ENCODE measurements around the gene GGA2.

The GGA2 gene

DNA sequence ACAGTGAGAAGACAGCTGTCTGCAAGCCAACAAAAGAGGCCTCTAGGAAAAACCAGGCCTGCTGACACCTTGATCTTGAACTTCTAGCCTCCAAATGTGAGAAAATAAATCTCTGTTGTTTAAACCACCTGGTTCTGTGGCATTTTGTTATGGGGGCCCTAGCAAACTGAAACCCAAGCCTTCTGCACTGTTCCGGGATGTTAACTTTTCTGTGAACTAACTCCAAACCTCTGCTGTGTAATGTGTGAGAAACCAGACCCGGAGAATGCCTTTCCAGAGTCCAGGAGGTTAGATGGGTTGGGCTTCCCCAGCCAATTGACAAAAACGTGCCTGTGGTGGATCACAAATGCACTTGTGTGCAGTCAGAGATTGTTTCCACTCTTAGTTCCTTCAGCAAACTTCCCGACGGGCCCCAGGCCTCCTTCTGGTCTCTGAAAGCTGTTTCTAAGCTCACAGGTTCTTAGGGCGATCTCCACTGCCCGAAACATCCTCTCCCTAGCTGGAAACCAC, 13.6 kb upstream of the GGA2 start:
- no peak for DNase-seq (ENCODE audit: low spot score)
- TF ChIP-seq, protein P1, sequence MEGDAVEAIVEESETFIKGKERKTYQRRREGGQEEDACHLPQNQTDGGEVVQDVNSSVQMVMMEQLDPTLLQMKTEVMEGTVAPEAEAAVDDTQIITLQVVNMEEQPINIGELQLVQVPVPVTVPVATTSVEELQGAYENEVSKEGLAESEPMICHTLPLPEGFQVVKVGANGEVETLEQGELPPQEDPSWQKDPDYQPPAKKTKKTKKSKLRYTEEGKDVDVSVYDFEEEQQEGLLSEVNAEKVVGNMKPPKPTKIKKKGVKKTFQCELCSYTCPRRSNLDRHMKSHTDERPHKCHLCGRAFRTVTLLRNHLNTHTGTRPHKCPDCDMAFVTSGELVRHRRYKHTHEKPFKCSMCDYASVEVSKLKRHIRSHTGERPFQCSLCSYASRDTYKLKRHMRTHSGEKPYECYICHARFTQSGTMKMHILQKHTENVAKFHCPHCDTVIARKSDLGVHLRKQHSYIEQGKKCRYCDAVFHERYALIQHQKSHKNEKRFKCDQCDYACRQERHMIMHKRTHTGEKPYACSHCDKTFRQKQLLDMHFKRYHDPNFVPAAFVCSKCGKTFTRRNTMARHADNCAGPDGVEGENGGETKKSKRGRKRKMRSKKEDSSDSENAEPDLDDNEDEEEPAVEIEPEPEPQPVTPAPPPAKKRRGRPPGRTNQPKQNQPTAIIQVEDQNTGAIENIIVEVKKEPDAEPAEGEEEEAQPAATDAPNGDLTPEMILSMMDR (IDR thresholded peaks at IDR 0.05; ENCODE audit: borderline replicate concordance, control extremely low read depth, extremely low read depth, insufficient read depth, missing control alignments): no peak
- in situ Hi-C loops (cut with MboI; ENCODE audit: low sequenced_read_pairs, unreplicated experiment): no loop called here

DNA sequence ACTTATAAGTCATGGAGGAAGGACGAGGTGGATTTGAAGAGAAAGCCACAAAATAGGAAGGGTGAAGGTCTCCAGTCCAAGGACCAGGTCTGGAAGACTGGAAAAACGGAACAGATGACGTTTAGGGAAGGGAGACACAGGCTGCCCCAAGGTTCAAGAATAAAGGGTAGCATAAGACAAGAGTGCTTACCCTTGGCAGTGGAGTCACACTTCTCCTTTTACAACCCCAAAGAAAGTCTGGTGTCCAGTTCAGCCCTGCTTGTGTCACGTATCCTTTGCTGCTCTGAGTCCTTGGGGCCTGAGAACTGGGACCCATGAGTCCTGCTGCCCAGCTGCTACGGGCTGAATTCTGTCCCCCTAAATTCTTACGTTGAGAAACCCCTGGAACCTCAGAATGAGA, 13.0 kb upstream of the GGA2 start:
- DNase-seq (ENCODE audit: low spot score): no peak
- in situ Hi-C loops (cut with MboI; ENCODE audit: low sequenced_read_pairs, unreplicated experiment): no loop called here

DNA sequence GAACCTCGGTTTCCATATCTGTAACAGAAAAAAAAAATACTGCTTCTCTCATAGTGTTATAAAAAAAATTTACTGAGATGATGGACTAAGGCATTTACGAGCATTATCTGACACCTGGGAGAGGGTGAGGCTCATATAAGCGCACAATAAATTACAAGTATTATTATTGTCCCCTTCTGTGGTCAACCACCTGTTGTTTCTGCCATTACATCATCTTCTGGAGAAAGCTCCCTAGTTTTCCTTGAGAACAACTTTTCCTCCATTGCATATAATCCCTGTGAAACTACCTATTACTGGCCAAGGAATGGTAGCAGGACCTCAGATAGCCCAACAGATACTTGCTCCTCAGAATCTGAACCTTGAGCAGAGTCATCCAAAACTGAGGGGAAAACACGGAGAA, 11.7 kb upstream of the GGA2 start:
- no peak for DNase-seq (ENCODE audit: low spot score)
- TF ChIP-seq, protein P1 (IDR thresholded peaks at IDR 0.05; ENCODE audit: borderline replicate concordance, control extremely low read depth, extremely low read depth, insufficient read depth, missing control alignments): no peak
- in situ Hi-C loops (cut with MboI; ENCODE audit: low sequenced_read_pairs, unreplicated experiment): no loop called here

More for the DNA sequence above, 13.0 kb upstream of the GGA2 start:
- TF ChIP-seq, protein P1 (IDR thresholded peaks at IDR 0.05; ENCODE audit: borderline replicate concordance, control extremely low read depth, extremely low read depth, insufficient read depth, missing control alignments): no peak

- DNase-seq (ENCODE audit: low spot score): no peak
- TF ChIP-seq, protein P1 (IDR thresholded peaks at IDR 0.05; ENCODE audit: borderline replicate concordance, control extremely low read depth, extremely low read depth, insufficient read depth, missing control alignments): no peak
- in situ Hi-C loops (cut with MboI; ENCODE audit: low sequenced_read_pairs, unreplicated experiment): no loop called here
These were observed 10.9 kb upstream of the GGA2 start for GRCh38 chr16:23521037-23521743.

DNA sequence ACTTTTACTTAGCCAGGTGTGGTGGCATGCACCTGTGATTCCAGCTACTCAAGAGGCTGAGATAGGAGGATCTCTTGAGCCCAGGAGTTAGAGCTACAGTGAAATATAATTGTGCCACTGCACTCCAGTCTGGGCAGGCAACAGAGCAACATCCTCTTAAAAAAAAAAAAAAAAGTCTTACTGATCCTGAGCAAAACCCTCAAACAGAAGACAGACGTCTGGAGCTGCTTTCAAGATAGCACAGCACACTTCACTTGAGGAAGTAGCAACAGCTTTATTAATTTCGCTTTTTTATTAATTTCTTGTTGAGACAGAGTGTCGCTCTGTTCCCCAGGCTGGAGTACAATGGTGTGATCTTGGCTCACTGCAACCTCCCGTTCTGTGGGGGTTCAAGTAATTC, 10.2 kb upstream of the GGA2 start:
- in situ Hi-C loops (cut with MboI; ENCODE audit: low sequenced_read_pairs, unreplicated experiment): no loop called here
- TF ChIP-seq, protein P1 (IDR thresholded peaks at IDR 0.05; ENCODE audit: borderline replicate concordance, control extremely low read depth, extremely low read depth, insufficient read depth, missing control alignments): no peak
- DNase-seq (ENCODE audit: low spot score): no peak

GRCh38 chr16:23519282-23519681, 9.0 kb upstream of the GGA2 start:
- DNase-seq (ENCODE audit: low spot score): no peak
- TF ChIP-seq, protein P1 (IDR thresholded peaks at IDR 0.05; ENCODE audit: borderline replicate concordance, control extremely low read depth, extremely low read depth, insufficient read depth, missing control alignments): no peak
- in situ Hi-C loops (cut with MboI; ENCODE audit: low sequenced_read_pairs, unreplicated experiment): no loop called here
